Measurements from ENCODE around the gene GCKR.

DNA sequence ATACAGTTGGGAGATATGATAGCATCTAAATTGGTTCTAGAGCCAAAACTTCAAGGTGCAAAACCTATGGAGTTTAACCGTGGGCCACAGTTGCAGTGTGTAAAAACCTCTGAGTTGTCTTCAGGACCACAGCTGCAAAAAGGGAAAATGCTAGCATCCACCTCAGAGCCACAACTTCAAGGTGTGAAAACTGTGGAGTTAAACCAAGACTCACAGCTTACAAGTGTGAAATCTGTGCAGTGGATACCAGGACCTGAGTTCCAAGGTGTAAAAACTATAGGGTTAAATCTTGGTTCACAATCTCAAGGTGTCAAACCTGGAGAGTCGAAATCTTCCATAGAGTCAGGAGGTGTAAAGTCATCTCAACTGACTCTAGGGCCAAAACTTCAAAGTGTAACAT is 75.8 kb downstream of the GCKR start:
- no peak for TF ChIP-seq POLR2A (IDR thresholded peaks at IDR 0.05; ENCODE audit: low read depth, low read length)
- TF ChIP-seq, protein P1, sequence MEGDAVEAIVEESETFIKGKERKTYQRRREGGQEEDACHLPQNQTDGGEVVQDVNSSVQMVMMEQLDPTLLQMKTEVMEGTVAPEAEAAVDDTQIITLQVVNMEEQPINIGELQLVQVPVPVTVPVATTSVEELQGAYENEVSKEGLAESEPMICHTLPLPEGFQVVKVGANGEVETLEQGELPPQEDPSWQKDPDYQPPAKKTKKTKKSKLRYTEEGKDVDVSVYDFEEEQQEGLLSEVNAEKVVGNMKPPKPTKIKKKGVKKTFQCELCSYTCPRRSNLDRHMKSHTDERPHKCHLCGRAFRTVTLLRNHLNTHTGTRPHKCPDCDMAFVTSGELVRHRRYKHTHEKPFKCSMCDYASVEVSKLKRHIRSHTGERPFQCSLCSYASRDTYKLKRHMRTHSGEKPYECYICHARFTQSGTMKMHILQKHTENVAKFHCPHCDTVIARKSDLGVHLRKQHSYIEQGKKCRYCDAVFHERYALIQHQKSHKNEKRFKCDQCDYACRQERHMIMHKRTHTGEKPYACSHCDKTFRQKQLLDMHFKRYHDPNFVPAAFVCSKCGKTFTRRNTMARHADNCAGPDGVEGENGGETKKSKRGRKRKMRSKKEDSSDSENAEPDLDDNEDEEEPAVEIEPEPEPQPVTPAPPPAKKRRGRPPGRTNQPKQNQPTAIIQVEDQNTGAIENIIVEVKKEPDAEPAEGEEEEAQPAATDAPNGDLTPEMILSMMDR (IDR thresholded peaks at IDR 0.05; ENCODE audit: extremely low read depth in 1 of 2, insufficient read depth in 1 of 2, low read depth in 1 of 2, low read length in 2 of 2) = no peak
- TF ChIP-seq EZH2 (IDR thresholded peaks at IDR 0.05; ENCODE audit: borderline replicate concordance, low read depth, low read length, severe bottlenecking) = no peak
- TF ChIP-seq POLR2AphosphoS5 (IDR thresholded peaks at IDR 0.05; ENCODE audit: insufficient read depth, low read depth, low read length) = no peak
- no peak for TF ChIP-seq JUN (IDR thresholded peaks at IDR 0.05; ENCODE audit: borderline replicate concordance, insufficient read depth, insufficient read length, low read depth)
- TF ChIP-seq MYC (IDR thresholded peaks at IDR 0.05; ENCODE audit: low read depth, low read length) = no peak
